HG02852 (cell line): ENCODE measurements around the gene DENR.
"Not testable (repeated sequence)": the region's sequence is repeated elsewhere in the genome, so short reads cannot be mapped to it uniquely, and the experiment has no call there.

ENCODE experiments used
- ATAC-seq: cut with Tn5 transposase; IDR thresholded peaks from one replicate; pipeline ENCODE4 v1.9.1; 2021; ENCODE audit warnings: mild to moderate bottlenecking, moderate library complexity; ENCODE audit not compliant: unreplicated experiment

The DENR gene

DNA sequence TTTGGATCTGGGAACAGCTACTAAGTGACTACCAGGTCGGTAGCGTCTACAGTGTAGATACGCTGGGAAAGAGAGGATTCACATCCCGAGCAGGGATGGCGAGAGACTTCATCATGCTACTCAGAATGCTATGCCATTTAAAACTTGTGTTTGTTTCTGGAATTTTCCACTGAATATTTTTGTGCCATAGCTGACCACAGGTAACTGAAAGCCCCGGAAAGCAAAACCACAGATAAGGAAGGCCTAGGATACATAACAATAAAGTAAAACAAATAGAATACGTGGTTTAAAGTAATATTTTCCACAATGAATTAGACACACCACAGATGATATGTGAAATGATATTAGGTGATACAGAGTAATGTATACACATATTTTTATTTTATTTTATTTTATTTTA is 14.1 kb upstream of the DENR start:
- ATAC-seq: no peak

DNA sequence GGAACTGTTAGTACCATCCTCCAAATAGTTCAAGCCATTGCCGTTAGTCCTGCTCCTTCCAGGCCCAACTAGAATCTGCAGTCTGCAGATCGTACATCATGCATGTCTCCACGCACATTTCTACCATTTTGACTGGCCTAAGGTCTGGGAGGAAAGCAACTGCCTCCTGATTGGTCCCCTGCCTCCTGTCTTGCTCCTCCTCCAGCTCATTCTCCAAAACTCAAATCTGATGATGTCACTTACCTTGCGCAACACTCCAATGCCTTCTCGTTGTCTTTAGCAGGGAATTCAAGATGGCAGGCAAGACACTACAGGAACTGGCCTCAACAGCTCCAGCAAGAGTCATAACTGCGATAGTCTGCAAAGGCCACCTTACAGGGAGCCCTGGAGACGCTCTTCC is 12.3 kb upstream of the DENR start:
- no peak for ATAC-seq

DNA sequence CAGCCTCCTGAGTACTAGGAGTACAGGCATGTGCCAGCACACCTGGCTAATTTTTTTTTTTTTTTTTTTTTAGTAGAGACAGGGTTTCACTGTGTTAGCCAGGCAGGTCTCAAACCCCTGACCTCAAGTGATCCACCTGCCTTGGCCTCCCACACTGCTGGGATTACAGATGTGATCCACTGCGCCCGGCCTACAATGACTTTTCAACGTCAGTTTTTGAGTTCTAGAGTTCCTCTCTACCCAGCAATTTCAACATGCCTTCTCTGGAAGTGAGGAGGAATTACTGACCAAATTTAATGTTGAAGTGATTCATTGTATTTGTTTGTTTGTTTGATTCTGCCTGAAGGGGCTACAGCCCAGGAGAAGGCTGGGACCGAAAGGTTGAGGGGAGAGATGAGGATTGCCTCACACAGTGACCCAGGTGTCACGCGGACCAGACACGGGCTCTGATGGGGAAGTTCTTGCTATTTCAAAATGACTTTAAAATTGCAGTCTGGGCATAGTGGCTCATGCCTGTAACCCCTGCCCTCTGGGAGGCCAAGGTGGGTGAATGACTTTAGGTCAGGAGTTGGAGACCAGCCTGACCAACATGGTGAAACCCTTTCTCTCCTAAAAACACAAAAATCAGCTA is 8.6 kb upstream of the DENR start:
- ATAC-seq: no peak

DNA sequence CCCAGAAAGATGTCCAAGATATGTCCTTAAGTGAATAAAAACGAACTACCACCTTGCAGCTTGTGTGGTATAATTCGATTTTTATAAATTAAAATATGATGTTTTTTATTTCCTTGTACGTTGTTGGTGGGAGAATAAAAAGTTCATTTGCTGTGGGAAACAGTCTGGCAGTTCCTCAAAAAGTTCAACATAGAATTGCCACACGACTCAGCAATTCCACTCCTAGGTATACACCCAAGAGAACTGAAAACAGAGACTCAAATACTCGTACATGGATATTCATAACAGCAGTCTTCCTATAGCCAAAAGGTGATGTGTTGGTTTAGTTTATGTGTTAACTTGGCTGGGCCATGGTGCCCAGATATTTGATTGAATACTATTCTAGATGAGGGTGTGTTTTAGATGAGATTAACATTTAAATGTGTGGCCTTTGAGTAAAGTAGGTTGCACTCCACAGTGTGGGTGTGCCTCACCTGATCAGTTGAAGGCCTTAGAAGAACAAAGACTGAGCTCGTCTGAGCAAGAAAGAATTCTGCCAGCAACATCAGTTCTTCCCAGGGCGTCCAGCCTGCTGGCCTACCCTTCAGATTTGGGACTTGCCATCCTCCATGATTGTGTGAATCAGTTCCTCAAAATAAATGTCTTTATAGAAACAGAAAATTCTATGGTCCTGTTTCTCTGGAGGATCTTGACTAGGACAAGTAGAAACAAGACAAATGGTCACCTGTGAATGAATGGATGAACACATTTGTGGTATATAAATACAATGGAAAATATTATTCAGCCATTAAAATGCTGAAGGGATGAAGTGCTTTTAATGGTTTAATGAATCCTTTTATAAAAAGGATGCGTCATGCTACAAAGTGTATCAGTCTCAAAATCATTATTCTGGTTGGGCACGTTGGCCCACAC is 5.1 kb upstream of the DENR start:
- no peak for ATAC-seq

DNA sequence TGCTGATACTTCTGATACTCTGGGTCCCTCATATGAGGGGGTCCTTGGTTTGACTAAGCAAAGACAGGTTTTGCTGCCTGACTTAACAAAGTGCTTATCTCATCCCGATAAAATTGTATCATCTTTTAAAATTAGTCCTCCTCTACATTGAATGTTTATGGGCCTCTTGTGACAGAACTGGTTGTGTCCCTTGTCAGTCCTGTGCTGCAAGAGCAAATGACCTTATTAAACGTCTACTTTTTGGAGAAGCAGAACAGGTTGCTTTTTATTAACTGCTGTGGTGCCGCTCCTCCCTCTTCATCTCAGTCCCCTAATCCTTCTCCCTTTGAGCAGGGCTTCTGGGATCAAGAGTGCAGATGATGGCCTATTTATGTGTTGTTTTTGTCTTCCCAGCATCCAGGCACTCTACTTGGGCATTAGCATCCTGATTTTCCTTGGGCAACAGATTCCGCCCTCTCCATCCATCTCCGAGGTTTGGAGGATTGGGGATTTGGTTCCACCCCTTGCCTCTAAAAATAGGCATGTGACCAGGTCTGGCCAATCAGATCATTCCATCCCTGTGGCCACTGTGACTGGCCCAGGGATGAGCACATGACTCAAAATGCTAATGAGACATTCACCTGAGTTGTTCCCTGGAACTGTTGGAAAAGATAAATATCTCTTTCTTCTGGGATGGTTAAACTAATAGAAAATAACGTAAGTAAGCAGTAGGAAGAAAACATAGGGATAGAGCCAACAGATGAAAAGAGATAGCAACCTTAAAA is 2.9 kb upstream of the DENR start:
- no peak for ATAC-seq

DNA sequence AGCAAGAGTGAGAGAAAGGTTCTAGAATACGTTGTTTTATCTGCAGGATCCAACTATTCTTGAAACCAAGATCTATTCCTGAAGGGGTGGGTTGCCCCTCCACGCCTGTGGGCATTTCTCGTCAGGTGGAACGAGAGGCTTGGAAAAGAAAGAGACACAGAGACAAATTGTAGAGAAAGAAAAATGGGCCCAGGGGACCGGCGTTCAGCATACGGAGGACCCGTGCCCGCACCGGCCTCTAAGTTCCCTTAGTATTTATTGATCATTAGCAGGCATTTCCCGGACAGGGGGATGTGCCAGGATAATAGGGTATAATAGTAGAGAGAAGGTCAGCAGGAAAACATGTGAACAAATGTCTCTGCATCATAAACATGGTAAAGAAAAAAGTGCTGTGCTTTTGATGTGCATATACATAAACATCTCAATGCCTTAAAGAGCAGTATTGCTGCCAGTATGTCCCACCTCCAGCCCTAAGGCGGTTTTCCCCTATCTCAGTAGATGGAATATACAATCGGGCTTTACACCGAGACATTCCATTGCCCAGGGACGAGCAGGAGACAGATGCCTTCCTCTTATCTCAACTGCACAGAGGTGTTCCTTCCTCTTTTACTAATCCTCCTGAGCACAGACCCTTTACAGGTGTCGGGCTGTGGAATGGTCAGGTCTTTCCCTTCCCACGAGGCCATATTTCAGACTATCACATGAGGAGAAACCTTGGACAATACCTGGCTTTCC is 1.7 kb upstream of the DENR start:
- not testable (repeated sequence) for ATAC-seq

DNA sequence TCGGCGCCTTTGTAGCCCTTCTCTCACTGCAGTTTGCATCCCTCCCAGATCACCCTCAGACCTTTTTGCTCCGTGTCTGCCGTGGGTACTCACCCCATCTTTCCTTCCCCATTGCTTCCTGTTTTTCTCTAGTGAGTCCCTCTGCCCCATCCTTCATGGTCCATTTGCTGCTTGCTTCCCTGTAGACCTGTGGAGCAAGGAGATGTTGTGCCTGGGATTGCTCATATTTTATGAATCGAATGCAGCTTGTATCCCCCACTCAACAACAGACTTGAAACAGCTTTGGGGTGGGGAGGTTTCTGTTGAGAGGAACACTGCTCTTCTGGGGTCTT is 661 bp downstream of the DENR start:
- no peak for ATAC-seq

DNA sequence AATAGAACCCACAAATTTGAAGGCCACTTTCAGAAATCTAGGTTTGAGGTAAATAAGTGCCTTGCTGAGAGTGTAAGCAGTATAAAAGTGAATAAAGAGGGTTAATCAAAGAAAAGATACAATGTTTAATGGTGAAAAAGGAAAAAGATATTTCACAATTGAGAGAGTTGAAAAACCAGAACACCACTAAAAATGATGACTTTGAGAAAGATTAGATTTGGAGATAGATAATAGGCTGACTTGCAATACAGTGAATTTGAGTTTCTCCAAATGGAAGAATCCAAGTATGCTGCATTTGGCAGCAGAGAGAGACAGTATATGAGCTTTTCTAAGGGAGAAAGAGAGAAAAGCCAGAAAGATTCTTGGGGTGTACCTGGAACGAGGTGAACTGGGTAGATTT is 2.2 kb downstream of the DENR start:
- ATAC-seq: no peak

DNA sequence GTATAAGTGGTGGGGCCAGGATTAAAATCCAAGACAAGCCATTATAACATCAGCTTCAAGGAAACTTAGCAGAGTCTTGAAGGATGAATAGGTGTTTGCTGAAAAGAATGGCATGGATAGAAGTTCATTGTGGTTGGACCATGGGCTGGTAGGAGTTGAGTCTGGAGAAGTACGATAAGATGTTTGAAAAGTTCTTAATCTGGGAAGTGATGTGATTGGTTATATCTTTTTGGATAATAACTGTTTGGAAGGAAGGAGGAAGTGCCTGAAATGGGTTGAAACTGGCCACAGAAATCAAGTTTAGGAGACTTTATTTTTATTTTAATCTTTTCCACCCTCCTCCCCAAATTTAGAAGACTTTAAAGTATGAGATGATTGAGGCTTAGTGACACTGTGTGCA is 4.9 kb downstream of the DENR start:
- ATAC-seq: no peak

DNA sequence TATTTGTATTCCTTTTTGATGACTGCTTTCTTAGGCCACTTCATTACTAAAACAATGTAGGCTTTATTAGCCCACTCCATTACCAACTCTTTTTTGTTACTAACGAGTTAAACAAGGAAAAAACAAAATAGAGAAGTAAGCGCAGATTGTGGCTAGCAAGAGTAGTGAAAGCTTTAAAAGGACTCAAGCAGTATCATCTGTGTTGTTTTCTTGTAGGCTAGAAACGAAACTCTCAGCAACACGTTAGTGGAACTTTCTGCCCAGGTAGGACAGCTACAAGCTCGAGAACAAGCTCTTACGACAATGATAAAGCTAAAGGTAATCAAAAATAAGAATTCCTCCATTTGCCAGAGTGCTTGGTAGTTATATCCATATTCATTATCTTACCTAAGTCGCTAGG is 32.9 kb downstream of the DENR start:
- no peak for ATAC-seq

DNA sequence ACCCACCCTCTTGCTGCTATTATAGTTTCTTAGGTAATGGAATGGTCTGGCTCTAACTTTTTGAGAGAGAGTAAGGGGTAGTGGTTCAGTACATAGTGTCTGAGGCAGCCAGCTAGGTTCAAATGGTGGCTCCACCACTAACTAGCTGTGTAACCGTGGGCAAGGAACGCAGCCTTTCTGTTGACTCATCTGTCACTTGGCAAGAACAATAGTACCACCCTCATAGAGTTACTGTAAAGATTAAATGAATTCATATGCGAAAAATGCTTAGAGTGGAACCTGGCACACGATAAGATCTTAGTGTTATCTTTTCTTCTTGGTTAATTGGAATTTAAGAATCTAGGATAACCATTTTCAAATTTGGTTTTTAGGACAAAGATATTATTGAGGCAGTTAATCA is 35.8 kb downstream of the DENR start:
- no peak for ATAC-seq

DNA sequence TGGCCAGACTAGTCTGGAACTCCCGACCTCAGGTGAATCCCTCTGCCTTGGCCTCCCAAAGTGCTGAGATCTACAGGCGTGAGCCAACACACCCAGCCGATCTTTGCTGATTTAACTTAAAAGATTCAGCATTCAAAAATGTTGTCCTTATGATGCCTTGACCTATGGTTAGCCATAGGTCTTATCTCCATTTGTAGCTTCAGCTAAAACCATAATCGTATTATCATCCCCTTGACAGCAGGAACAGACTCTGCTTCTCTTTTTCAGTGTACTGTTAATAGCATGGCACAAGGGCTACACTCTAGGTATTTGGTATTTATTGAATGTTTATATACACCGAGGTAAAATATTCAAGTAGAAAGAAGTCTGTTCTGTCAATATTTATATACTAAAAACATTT is 37.0 kb downstream of the DENR start:
- ATAC-seq: no peak

DNA sequence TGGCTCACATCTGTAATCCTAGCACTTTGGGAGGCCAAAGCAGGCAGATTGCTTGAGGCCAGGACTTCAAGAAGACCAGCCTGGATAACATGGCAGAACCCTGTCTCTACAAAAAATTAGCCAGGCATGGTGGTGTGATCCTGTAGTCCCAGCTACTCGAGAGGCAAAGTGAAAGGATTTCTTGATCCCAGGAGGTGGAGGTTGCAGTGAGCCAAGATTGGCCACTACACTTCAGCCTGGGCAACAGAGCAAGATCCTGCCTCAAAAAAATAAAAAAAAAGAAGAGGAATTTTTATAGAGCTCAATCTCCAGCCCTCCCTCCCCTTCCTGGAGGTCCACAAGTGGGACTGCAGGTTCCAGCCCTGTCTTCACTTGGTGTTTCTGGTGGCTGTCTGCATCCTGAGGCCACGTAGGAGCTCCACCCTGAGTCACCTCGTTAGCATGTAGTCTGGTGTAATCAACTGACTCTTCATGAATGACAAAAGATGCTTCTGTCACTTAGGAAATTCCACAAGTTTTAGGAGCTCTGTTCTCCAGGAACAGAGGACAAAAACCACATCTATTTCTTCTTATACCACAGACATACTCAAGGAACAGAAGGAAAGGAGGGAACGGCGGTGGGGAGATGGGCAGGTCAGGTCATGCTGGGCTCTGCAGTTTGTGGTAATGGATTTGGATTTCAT is 37.9 kb downstream of the DENR start:
- ATAC-seq: no peak

DNA sequence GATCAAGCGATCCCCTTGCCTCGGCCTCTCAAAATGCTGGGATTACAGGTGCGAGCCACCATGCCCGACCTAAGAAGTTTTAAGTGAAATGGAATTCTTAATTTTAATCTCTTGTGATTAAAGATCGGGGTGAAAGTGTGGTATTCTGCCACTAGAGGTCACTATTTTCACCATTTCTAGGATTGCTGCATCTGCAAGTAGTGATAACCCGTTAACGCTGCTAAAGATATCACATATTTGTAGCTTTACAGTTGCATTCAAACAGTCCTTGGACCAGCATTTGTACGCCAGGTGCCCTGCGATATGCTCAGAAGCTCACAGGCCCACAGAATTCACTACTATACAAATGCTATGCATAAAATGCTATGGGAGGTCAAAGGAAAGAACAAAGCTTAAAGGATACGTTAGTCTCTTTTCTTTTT is 41.1 kb downstream of the DENR start:
- no peak for ATAC-seq

DNA sequence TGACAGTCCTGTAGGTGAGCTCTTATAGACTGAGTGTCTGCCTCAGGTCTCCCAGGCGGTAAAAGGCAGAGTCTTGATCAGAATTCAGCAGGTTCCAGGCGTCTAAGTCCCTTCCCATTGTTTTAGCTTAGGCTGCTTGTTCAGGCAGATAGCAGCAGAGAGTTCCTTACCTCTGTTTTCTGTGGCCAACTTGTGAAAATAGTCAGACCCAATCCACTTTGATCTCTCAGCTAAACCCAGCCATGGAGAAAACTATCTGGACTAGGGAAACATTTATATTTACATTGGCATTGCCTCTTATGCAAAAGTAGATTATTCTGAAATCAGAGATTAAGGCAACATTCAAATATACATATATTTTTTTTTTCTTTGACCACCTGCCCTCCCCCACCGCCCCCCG is 43.2 kb downstream of the DENR start:
- no peak for ATAC-seq

DNA sequence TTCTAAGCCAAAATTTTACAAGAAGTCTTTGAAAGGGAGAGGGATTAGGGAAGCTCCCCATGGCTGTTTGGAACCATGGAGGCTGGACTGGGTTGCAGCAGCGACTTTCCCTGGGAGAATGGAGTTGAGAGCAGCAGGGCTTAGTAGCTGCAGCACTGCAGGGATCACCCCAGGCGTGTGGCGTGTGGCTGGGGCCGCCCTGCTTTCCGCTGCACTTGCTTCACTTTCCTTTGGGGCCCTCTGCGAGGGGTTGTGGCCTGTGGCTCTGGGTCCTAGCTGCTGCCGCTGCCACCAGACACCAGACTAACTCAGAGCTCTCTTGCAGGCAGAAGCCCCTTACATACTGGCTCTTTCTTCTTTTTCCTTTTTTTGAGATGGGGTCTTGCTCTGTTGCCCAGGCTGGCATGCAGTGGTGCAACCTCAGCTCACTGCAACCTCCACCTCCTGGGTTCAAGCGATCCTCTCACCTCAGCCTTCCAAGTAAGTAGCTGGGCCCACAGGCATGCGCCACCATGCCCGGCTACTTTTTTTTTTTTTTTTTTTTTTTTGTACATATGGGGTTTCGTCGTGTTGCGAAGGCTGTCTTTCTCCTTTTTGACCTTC is 47.1 kb downstream of the DENR start:
- ATAC-seq: no peak

DNA sequence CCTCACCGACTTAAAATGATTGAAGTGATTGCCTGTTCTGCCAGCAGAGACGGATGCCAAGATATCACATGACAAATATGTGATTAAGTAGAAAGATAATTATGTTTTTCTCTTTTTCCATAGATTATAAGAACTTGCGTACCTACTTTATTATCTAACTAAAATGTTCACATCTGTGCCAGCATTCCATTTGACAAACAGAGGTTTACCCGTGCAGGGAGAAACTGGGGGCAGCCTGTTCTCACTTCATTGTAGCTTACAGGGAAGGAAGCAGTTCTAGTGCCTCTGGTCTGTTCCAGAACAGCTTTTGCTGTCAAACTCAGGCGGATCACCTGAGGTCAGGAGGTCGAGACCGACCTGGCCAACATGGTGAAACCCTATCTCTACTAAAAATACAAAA is 51.3 kb downstream of the DENR start:
- no peak for ATAC-seq

DNA sequence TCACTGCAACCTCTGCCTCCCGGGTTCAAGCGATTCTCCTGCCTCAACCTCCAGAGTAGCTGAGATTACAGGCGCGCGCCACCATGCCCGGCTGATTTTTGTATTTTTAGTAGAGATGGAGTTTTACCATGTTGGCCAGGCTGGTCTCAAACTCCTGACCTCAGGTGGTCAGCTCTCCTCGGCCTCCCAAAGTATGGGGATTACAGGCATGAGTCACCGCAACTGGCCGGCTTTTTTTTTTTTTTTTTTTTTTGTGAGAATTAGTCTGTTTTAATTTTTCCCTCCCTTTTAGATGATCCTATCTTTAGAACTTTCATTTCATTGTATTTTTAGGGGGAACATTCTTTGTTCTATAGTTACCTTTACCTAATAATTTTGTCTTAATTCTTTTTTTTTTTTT is 52.3 kb downstream of the DENR start:
- not testable (repeated sequence) for ATAC-seq

DNA sequence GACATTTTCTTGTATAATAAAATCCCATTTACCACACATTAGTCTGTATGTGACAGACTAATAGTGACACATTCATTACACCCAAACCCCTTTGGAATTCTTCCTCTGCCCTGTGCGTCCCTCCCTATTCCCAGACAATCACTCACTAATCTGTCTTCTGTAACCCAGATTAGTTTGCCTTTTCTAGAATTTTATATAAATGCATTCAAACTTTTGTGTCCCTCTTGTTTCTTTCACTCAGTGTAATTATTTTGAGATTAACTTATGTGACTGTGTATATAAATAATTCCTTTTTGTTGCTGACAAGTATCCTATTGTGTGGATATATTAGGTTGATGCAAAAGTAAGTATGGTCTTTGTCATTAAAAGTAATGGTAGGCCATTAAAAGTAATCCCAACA is 55.0 kb downstream of the DENR start:
- no peak for ATAC-seq

DNA sequence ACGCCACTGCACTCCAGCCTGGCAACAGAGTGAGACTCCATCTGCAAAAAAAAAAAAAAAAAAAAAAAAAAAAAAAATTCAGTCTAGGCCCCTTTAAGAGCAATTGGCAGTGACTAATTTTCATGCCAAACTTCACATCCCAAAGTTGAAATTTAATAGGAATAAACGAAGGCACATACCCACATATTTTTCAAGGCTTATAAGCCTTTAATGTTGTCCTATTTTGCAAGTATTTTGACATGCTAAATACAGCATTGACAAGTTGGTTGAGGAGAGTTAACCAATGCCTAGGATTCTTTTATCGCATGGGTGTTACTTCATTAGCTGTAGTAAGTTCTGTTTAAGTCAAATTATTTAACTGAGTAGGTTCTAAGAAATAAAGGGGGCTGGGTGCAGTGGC is 59.2 kb downstream of the DENR start:
- ATAC-seq: no peak
